Coronary artery (tissue), 2 donors: ENCODE data around the gene TRAPPC12.

Experiments
- DNase-seq: peaks from one replicate; pipeline ENCODE4 v3.0.0-alpha.2; 2017; ENCODE audit warnings: low spot score
- H3K27ac ChIP-seq, 2 donors: fragments of 200-600 bp; sonication (generic); one replicate each; pipeline ENCODE4 v1.5.1; 2016 to 2019
- H3K4me3 ChIP-seq: fragments of 200-600 bp; sonication (generic); 2 replicates; pipeline ENCODE4 v1.5.1; 2016; ENCODE audit warnings: mild to moderate bottlenecking, moderate library complexity
- CTCF ChIP-seq: fragments of 200-600 bp; sonication (generic); IDR thresholded peaks from one replicate; pipeline ENCODE4 v1.5.1; 2019; ENCODE audit warnings: antibody characterized with exemption

TRAPPC12 gene

GRCh38 chr2:3398857-3399256 is 19.4 kb downstream of the TRAPPC12 start:
- Histone ChIP-seq H3K27ac (no peak overlapping the region), H3K4me3 (no peak overlapping the region)
- DNase-seq, result no peak
- no peak for TF ChIP-seq CTCF

- no peak for TF ChIP-seq CTCF
- Histone ChIP-seq H3K27ac (no peak overlapping the region), H3K4me3 (no peak overlapping the region)
- DNase-seq, result no peak
Observed at GRCh38 chr2:3399381-3399780, 19.9 kb downstream of the TRAPPC12 start.

GRCh38 chr2:3399829-3400228 is 20.3 kb downstream of the TRAPPC12 start:
- TF ChIP-seq CTCF, result no peak
- Histone ChIP-seq H3K27ac (no peak overlapping the region), H3K4me3 (no peak overlapping the region)
- no peak for DNase-seq

- H3K4me3 ChIP-seq, result no peak overlapping the region
- DNase-seq, result no peak
- no peak overlapping the region for H3K27ac ChIP-seq
- no peak for TF ChIP-seq CTCF
Observed at GRCh38 chr2:3403587-3404334, 24.3 kb downstream of the TRAPPC12 start.

- no peak for TF ChIP-seq CTCF
- Histone ChIP-seq H3K4me3 (no peak overlapping the region), H3K27ac (no peak overlapping the region)
- DNase-seq, result no peak
Observed at GRCh38 chr2:3404349-3404894, 24.9 kb downstream of the TRAPPC12 start.

GRCh38 chr2:3405307-3405706 is 25.8 kb downstream of the TRAPPC12 start:
- DNase-seq, result no peak
- no peak overlapping the region for H3K4me3 ChIP-seq
- no peak for TF ChIP-seq CTCF
- no peak overlapping the region for H3K27ac ChIP-seq

GRCh38 chr2:3405876-3406275 is 26.4 kb downstream of the TRAPPC12 start:
- Histone ChIP-seq H3K4me3 (no peak overlapping the region), H3K27ac (no peak overlapping the region)
- no peak for DNase-seq
- TF ChIP-seq CTCF, result no peak
